ENCODE data around the gene USP36. TPM values are rescaled to one million over a fixed set of nuclear protein-coding genes. Genes with fewer than 3 reads are reported as not detected.

The USP36 gene
- polyA plus RNA-seq, 3 donors: 4.4 to 30.0 (median 6.1) TPM

DNA sequence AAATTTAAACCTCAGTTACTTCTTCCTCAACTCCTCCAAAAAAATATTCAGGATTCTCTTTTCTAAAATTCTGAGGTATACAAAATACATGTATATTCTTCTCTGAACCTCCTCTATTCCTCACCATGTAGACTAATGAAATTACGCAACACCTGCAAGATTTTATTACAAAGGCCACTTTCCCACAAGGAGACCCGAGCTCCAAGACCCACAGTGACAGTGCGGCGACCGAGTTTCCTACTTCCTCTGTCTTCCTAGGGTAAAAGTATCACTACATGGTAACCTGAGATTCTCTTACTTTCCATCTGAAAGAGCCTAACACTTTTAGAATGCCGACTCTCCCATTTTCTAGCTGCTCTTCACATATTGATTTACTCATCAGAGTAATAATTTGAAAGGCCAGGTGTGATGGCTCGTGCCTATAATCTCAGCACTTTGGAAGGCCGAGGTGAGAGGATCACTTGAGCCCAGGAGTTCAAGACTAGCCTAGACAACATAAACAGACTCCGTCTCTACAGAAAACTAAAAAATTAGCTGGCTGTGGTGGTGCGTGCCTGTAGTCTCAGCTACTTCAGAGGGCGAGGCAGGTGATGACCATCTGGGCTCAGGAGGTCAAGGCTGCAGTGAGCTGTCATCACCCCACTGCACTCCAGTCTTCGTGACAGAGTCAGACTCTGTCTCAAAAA, 94.2 kb downstream of the USP36 start:
- Histone ChIP-seq H3K4me2 (replicated peaks; ENCODE audit: extremely low read depth, low read length, poor library complexity, severe bottlenecking) (peak overlapping the region; percentile 45), H3K36me3 (replicated peaks in 1 of 2; ENCODE audit: control insufficient read depth in 1 of 2, insufficient read depth in 2 of 2, low read length in 2 of 2) (peaks cover 3 to 20% of the 10 kb centered on the region in 2 donors), H3K4me3 (replicated peaks in 1 of 3; ENCODE audit: low read depth in 2 of 3, low read length in 3 of 3) (peak overlapping the region in 1 of 3 experiments; percentile 67), H3K4me1 (ENCODE audit: control insufficient read depth in 1 of 2, insufficient read depth in 2 of 2, low read length in 2 of 2) (peaks cover 76 to 91% of the 10 kb centered on the region in 2 donors), H3K9ac (ENCODE audit: insufficient read depth, low read length, poor library complexity, severe bottlenecking) (no peak overlapping the region), H3K27me3 (ENCODE audit: control insufficient read depth in 2 of 2, insufficient read depth in 2 of 2, low read length in 2 of 2) (no peaks in the 10 kb centered on the region), H3K79me2 (ENCODE audit: insufficient read depth, low read length) (peaks cover 99% of the 10 kb centered on the region), H3K27ac (ENCODE audit: low read depth in 1 of 2, low read length in 2 of 2) (peak overlapping the region; percentile 86 to 88), H3K9me3 (replicated peaks in 1 of 2; ENCODE audit: control insufficient read depth in 1 of 2, insufficient read depth in 1 of 2, low read length in 2 of 2) (no peaks in the 10 kb centered on the region), H4K20me1 (ENCODE audit: insufficient read depth, low read length) (peaks cover 80% of the 10 kb centered on the region), H2AFZ (ENCODE audit: insufficient read depth, low read depth, low read length, poor library complexity, severe bottlenecking) (no peak overlapping the region)
- Mint-ChIP-seq H3K27ac (peak overlapping the region; percentile 90 to 98 (median 97)), H3K4me1 (peaks cover 88% of the 10 kb centered on the region), H3K4me3 (peak overlapping the region; percentile 2 to 36), H3K9me3 (no peaks in the 10 kb centered on the region), H3K36me3 (peaks cover 26 to 38% of the 10 kb centered on the region in 2 donors), H3K27me3 (ENCODE audit: low read depth in 3 of 3) (peaks cover 0 to 8% (median 0%) of the 10 kb centered on the region in 3 donors)
- peak; percentile 29 to 65 (median 65) for DNase-seq
- TF ChIP-seq, protein P1, sequence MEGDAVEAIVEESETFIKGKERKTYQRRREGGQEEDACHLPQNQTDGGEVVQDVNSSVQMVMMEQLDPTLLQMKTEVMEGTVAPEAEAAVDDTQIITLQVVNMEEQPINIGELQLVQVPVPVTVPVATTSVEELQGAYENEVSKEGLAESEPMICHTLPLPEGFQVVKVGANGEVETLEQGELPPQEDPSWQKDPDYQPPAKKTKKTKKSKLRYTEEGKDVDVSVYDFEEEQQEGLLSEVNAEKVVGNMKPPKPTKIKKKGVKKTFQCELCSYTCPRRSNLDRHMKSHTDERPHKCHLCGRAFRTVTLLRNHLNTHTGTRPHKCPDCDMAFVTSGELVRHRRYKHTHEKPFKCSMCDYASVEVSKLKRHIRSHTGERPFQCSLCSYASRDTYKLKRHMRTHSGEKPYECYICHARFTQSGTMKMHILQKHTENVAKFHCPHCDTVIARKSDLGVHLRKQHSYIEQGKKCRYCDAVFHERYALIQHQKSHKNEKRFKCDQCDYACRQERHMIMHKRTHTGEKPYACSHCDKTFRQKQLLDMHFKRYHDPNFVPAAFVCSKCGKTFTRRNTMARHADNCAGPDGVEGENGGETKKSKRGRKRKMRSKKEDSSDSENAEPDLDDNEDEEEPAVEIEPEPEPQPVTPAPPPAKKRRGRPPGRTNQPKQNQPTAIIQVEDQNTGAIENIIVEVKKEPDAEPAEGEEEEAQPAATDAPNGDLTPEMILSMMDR (IDR thresholded peaks at IDR 0.05): no peak
- WGBS (ENCODE audit: insufficient coverage): 16% methylated on average over 5 of the region's 12 CpGs
- intact Hi-C loops (cut with micrococcal nuclease): loop anchor here in 1 of 2 donors (10.0 kb wide), 1 partner anchor 168 kb away; no protein-coding TSS in a partner anchor

Other genes with a start within 250 kb of the USP36 start
- gene CYTH1, start 58.5 kb downstream of the USP36 start, polyA plus RNA-seq: 100 to 1,000 TPM in 1 of 3 donors, 10 to 100 TPM in 2; 68.6 to 211 (median 80.9) TPM
- under 1 TPM in 2 of 3 donors, not detected in 1; 0.38 to 0.81 TPM for gene CEP295NL, start 62.4 kb upstream of the USP36 start, polyA plus RNA-seq
- gene TIMP2, start 84.6 kb upstream of the USP36 start, polyA plus RNA-seq: 100 to 1,000 TPM in 1 of 3 donors, 1 to 10 TPM in 2; 4.5 to 101 (median 6.4) TPM
- gene LGALS3BP, start 139.1 kb upstream of the USP36 start, polyA plus RNA-seq: 10 to 100 TPM; 11.4 to 12.0 (median 11.7) TPM
- 10 to 100 TPM; 10.6 to 16.6 (median 14.3) TPM for gene CANT1, start 168.9 kb upstream of the USP36 start, polyA plus RNA-seq
- not detected for gene C1QTNF1, start 183.4 kb upstream of the USP36 start, polyA plus RNA-seq
- gene ENGASE, start 234.0 kb upstream of the USP36 start, polyA plus RNA-seq: 100 to 1,000 TPM in 1 of 3 donors, 1 to 10 TPM in 2; 2.6 to 150 (median 3.0) TPM

Measured in CD14-positive monocyte (primary cell).